AG04449 (cell line): ENCODE data around the gene SH3RF1.

Experiments used
- CTCF ChIA-PET: fragments of 350-600 bp; formaldehyde crosslinking; extraction: SDS; loops from one replicate; lab custom pipeline; 2021; ENCODE audit warnings: antibody characterized with exemption; lab: Yijun Ruan, JAX
- POLR2A ChIA-PET: fragments of 400-600, 350-600 bp; formaldehyde crosslinking; extraction: SDS; loops from one replicate; lab custom pipeline; 2020; ENCODE audit warnings: antibody characterized with exemption, inconsistent platforms; lab: Yijun Ruan, JAX
- DNase-seq: peaks from one replicate; pipeline ENCODE4 v3.0.0-alpha.2; 2010; ENCODE audit warnings: low read depth, low spot score
- H3K4me3 ChIP-seq: 2 replicates; pipeline ENCODE4 v1.5.1; 2011; ENCODE audit warnings: low read depth, mild to moderate bottlenecking, control low read depth, low read length
- TF ChIP-seq, protein P1 (sequence below): IDR thresholded peaks from one replicate; pipeline ENCODE4 v1.5.1; 2011; ENCODE audit warnings: mild to moderate bottlenecking, moderate library complexity, low read length, control low read depth, inconsistent platforms; ENCODE audit not compliant: insufficient read depth; ENCODE audit errors: missing control alignments

Gene SH3RF1

DNA sequence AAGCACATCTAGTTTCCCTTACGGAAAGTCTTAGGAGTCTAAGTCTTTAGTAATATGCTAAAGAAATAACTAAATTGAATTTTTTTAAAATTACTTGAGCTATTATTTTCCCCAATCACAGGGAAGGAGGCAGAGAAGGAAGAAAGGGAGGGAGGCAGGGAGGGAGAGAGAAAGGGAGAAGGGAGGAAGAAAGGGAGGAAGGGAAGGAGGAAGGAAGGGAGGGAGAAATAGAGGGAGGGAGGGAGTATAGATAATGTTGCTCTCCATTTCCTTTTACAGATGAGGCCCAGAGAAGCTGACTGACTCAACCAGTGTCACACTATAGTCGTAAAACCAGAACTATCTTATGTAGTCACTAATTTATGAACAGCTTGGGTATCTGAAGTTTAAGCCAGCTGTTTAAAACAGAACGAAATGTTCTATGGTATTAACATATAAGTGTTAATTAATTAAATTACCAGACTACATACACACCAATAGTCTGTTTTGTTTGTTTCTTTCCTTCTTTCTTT lies 14.6 kb downstream of the SH3RF1 start:
- CTCF ChIA-PET, result interaction anchor here (0.7 to 1.7 kb wide), 5 partner anchors 11 to 232 kb away, joined by 3 to 9 read pairs (median 4); no protein-coding TSS in a partner anchor
- H3K4me3 ChIP-seq, result no peak overlapping the region
- TF ChIP-seq, protein P1, sequence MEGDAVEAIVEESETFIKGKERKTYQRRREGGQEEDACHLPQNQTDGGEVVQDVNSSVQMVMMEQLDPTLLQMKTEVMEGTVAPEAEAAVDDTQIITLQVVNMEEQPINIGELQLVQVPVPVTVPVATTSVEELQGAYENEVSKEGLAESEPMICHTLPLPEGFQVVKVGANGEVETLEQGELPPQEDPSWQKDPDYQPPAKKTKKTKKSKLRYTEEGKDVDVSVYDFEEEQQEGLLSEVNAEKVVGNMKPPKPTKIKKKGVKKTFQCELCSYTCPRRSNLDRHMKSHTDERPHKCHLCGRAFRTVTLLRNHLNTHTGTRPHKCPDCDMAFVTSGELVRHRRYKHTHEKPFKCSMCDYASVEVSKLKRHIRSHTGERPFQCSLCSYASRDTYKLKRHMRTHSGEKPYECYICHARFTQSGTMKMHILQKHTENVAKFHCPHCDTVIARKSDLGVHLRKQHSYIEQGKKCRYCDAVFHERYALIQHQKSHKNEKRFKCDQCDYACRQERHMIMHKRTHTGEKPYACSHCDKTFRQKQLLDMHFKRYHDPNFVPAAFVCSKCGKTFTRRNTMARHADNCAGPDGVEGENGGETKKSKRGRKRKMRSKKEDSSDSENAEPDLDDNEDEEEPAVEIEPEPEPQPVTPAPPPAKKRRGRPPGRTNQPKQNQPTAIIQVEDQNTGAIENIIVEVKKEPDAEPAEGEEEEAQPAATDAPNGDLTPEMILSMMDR, result no peak
- DNase-seq, result no peak
- POLR2A ChIA-PET, result interaction anchor here (0.6 to 1.5 kb wide), 4 partner anchors 14 to 232 kb away, joined by 3 read pairs; no protein-coding TSS in a partner anchor

DNA sequence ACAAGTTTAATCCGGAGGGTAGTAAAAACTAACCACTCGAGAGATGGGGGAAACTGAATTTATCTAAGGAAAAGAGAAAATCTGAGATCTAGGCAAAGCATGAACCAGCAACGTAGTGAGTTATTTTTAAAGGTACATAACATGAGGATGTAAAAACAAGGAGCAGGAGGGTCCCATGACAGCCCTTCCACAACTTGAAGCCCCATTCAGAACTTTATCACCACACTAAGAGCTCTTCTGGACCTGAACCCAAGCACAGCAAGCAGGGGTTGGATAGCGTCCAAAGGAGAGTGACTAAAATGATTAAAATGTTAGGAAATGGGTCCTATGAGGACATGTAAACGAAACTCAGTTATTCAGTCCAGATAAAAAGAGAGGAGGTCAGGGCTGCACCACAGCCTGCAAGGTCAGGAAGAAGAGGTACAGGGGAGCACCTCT lies 16.2 kb downstream of the SH3RF1 start:
- TF ChIP-seq, protein P1, result no peak
- DNase-seq, result no peak
- ChIA-PET POLR2A (no interaction called here), CTCF (interaction anchor here (0.9 to 1.4 kb wide), 4 partner anchors 10 to 231 kb away, joined by 3 to 6 read pairs (median 4); no protein-coding TSS in a partner anchor)
- H3K4me3 ChIP-seq, result peak overlapping the region; percentile 9; the same call in 1 of the 2 replicates

DNA sequence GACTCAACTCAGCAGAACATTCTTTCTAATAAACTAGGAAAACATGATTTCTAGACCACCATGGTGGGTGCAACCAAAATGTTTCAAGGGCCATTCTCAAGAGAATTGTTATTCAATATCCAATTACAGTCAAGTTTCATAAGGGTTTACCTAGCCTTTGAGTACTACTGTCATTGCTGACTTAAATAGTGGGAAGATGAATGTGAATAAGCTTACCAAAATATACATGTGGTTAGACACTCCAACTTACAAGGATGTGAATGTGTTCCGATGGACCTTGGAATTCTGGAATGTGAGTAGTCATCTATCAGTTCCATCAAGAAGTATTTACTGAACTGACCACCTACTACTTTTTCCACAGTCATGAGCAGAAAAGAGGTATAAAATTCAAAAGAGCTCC lies 16.9 kb downstream of the SH3RF1 start:
- TF ChIP-seq, protein P1, result no peak
- DNase-seq, result peak; percentile 89
- no peak overlapping the region for H3K4me3 ChIP-seq
- ChIA-PET POLR2A (no interaction called here), CTCF (interaction anchor here (0.9 to 1.3 kb wide), 2 partner anchors 15 to 232 kb away, joined by 3 to 6 read pairs; no protein-coding TSS in a partner anchor)

DNA sequence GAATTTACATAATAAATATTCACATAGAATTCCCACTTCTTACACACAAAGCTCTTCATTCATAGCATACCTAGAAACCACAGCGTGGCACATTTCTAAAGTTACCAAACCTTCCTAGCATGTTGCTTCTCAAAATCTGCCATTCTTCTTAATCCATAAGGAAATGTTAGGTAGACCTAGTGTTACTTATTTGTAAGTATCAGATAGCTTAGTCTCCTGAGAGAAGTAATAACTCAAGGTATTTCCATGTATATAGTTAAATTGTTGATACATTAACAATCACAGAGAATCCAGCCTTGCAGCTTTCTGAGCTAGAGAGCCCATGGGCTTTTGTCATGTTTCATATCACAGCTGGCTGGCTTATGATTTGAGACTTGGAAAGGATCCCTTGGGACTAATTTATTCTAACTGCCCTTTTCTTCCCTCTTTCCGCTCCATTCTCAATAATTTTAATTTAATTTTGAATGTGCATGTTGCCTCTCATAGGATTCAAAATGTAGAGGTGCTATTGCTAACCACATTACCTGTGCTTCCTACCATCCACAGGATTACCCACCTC lies 17.6 kb downstream of the SH3RF1 start:
- ChIA-PET POLR2A (interaction anchor here (1.2 kb wide), 1 partner anchor 19 kb away, joined by 3 read pairs; no protein-coding TSS in a partner anchor), CTCF (interaction anchor here (1.1 kb wide), 1 partner anchor 10 kb away, joined by 3 read pairs; no protein-coding TSS in a partner anchor)
- TF ChIP-seq, protein P1, result no peak
- DNase-seq, result no peak
- no peak overlapping the region for H3K4me3 ChIP-seq

DNA sequence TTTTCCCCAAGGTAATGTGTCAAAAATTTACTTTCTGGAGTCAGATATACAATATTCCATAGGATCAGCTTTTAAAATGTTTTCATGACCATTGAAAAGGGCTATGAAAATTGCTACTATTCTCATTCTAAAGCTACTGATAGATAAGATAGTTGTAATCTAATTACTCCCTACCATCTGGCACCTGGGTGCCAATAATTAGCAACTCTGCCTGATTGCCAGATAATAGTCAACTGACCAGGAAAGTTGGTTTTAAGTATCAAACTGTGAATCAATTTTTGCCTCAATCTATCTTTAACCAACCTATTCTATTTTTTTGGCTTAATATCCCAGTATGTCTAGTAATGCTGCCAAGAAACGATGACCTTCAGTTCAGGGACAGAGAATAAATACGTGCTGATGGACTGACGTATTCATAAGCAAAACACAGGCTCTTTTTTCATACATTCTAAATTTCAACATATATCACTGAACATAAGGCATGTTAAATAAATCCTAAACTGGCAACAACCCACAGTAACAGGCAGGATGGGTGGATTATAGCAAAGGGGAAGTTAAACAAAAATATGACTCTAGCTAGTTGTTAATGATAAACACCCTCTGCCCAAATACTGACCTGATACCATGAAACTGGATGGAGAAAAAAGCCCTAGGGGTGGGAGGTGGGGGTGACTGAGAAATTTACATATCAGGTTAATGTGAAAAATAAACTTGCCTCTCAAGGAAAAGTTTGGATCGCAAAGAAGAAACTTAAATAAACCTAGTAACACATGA lies 18.2 kb downstream of the SH3RF1 start:
- ChIA-PET POLR2A (interaction anchor here (1.2 kb wide), 1 partner anchor 20 kb away, joined by 3 read pairs; no protein-coding TSS in a partner anchor), CTCF (interaction anchor here (0.5 to 1.1 kb wide), 3 partner anchors 9 to 233 kb away, joined by 3 to 5 read pairs (median 3); no protein-coding TSS in a partner anchor)
- no peak overlapping the region for H3K4me3 ChIP-seq

More for the DNA sequence above, 18.2 kb downstream of the SH3RF1 start:
- TF ChIP-seq, protein P1, result no peak
- no peak for DNase-seq
